ENCODE results near the gene COL9A2. TPM values are rescaled to one million over a fixed set of nuclear protein-coding genes. Genes with fewer than 3 reads are reported as not detected.
"Not testable (repeated sequence)": the region's sequence is repeated elsewhere in the genome, so short reads cannot be mapped to it uniquely, and the experiment has no call there.

COL9A2 gene
- total RNA-seq, 5 donors from 2014 or later (not counting 1 experiment from before 2014, with no cell fraction given), result 3.5 to 4.6 (median 3.8) TPM

DNA sequence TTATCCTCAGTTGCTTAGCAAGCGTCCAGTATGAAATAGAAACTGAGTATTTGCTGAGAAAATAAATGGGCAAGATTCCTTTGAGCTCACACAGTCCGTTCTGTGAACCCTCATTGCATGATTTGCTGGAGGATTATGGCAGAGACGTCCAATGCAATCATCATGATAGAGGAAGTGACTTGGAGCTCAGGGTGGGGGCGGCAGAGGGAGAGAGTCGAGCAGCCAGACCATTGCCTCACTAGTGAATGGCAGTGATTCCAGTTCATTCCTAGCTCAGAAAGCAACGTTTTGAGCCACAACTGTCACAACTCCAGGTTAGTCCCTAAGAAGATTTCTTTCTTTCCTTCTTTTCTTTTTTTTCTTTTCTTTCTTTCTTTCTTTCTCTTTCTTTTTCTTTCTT lies 27.5 kb upstream of the COL9A2 start:
- Mint-ChIP-seq H3K9me3 (no peaks in the 10 kb centered on the region), H3K27ac (peak overlapping the region; percentile 63 to 73), H3K4me1 (peaks cover 46 to 55% (median 50%) of the 10 kb centered on the region in 3 donors), H3K27me3 (no peaks in the 10 kb centered on the region), H3K36me3 (peaks cover 4% of the 10 kb centered on the region), H3K4me3 (peak overlapping the region; percentile 49 to 67 (median 53))
- Histone ChIP-seq H3K9me3 (no peaks in the 10 kb centered on the region), H3K4me1 (ENCODE audit: control insufficient read depth in 1 of 2, extremely low read depth in 1 of 2, insufficient read depth in 2 of 2, low read length in 2 of 2) (peaks cover 0 to 17% of the 10 kb centered on the region in 2 experiments), H3K27me3 (replicated peaks in 1 of 2; ENCODE audit: control insufficient read depth in 2 of 2, extremely low read depth in 1 of 2, insufficient read depth in 2 of 2, low read length in 1 of 2) (no peaks in the 10 kb centered on the region), H3K27ac (ENCODE audit: low read length) (no peak overlapping the region), H3K4me3 (ENCODE audit: control insufficient read depth in 1 of 2, extremely low read depth in 1 of 2, low read length in 1 of 2) (no peak overlapping the region), H3K36me3 (ENCODE audit: control insufficient read depth in 2 of 2, extremely low read depth in 1 of 2, insufficient read depth in 1 of 2, low read length in 1 of 2) (no peaks in the 10 kb centered on the region)
- ChIA-PET POLR2A (interaction anchor here (0.5 to 0.6 kb wide), 3 partner anchors 45 to 106 kb away, joined by 3 read pairs; partner anchors contain the start of gene ZFP69B (in 1 of the 2)), CTCF (interaction anchor here (0.6 to 1.3 kb wide), 5 partner anchors 19 to 251 kb away, joined by 3 to 12 read pairs (median 3); partner anchors contain the start of gene SMAP2 (in 1 of the 2))
- peak in 26 of 35 experiments; percentile 2 to 44 (median 23) for DNase-seq
- WGBS (ENCODE audit: insufficient coverage), result 50% methylated on average over 3 of the region's 6 CpGs
- peak; percentile 70 to 82 (median 76) for ATAC-seq (replicated peaks in 1 of 4)

DNA sequence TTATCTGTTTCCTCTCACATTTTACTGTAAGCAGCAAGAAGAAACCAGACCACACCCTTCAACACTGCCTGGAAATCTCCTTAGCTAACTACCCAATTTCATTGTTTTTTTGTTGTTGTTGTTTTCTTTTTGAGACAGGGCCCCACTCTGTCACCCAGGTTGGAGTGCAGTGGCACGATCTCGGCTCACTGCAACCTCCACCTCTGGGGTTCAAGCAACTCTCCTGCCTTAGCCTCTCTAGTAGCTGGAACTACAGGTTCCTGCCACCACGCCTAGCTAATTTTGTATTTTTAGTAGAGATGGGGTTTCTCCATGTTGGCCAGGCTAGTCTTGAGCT lies 25.3 kb upstream of the COL9A2 start:
- peaks cover 0 to 25% of the 10 kb centered on the region in 2 experiments for H3K4me1 ChIP-seq (ENCODE audit: control insufficient read depth in 1 of 2, extremely low read depth in 1 of 2, insufficient read depth in 2 of 2, low read length in 2 of 2)
- peak overlapping the region; percentile 62 for H3K27ac ChIP-seq (ENCODE audit: low read length)
- ATAC-seq (replicated peaks in 1 of 4); H3K27me3 Mint-ChIP-seq; H3K9me3 ChIP-seq; H3K36me3 Mint-ChIP-seq; DNase-seq; H3K27me3 ChIP-seq (replicated peaks in 1 of 2; ENCODE audit: control insufficient read depth in 2 of 2, extremely low read depth in 1 of 2, insufficient read depth in 2 of 2, low read length in 1 of 2); H3K9me3 Mint-ChIP-seq; H3K36me3 ChIP-seq (ENCODE audit: control insufficient read depth in 2 of 2, extremely low read depth in 1 of 2, insufficient read depth in 1 of 2, low read length in 1 of 2); H3K4me3 ChIP-seq (ENCODE audit: control insufficient read depth in 1 of 2, extremely low read depth in 1 of 2, low read length in 1 of 2): not testable (repeated sequence)
- POLR2A ChIA-PET, result interaction anchor here (0.5 to 0.9 kb wide), 4 partner anchors 19 to 255 kb away, joined by 3 to 6 read pairs (median 4); no protein-coding TSS in a partner anchor
- WGBS (ENCODE audit: insufficient coverage), result 70% methylated on average over 2 of the region's 3 CpGs
- CTCF ChIA-PET, result interaction anchor here in 1 of 2 donors (0.5 to 2.3 kb wide), 5 partner anchors 27 to 190 kb away, joined by 3 to 9 read pairs (median 4); no protein-coding TSS in a partner anchor
- Mint-ChIP-seq H3K27ac (peak overlapping the region; percentile 68 to 92), H3K4me1 (peaks cover 54 to 68% (median 55%) of the 10 kb centered on the region in 3 donors), H3K4me3 (peak overlapping the region in 2 of 3 donors; percentile 25 to 61)

DNA sequence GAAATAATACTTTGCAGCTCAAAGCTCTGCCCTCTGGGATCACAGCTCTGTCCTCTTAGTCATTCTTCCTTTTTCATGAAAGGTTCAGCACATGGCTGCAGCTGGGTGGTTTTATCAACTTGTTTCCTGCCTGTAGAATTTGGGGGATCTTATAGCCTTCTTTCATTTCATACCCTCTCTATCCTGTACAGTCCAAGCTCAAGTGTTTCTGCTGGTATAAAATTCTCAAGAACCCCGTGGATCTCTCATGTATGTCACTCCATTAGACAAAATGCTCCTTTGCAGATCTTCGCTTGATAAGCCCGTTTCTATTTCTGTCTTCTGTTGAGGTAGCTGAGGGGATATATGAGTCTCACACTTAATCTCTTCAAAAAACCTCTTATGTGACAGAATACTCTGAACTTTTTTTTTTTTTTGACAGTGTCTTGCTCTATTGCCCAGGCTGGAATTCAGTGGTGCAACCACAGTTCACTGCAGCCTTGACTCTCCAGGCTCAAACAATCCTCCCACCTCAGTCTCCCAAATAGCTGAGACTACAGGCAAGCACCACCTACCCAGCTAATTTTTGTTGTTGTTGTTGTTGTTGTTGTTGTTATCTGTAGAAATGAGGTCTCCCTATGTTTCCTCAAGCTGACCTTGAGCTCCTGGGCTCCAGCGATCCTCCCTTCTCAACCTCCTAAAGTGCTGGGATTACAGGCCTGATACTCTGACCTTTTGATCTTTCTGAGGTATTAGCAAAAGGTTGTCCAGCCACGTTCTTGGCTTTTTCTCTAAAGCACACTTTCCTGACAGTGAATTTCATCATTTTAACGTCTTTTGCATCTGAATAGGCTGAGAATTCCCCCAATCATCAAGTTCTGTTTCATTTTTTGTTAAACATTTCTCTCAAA lies 24.6 kb upstream of the COL9A2 start:
- DNase-seq (no peak), ATAC-seq (replicated peaks in 1 of 4) (peak; percentile 49 to 62 (median 56))
- ChIA-PET CTCF (interaction anchor here (0.6 to 2.3 kb wide), 14 partner anchors 22 to 291 kb away, joined by 3 to 9 read pairs (median 3); no protein-coding TSS in a partner anchor), POLR2A (interaction anchor here (0.6 to 1.0 kb wide), 6 partner anchors 19 to 545 kb away, joined by 3 to 5 read pairs (median 3); no protein-coding TSS in a partner anchor)
- no peaks in the 10 kb centered on the region for H3K27me3 Mint-ChIP-seq
- H3K4me3 Mint-ChIP-seq, result peak overlapping the region in 2 of 3 donors; percentile 25 to 61
- Histone ChIP-seq H3K27ac (ENCODE audit: low read length) (peak overlapping the region; percentile 62), H3K27me3 (replicated peaks in 1 of 2; ENCODE audit: control insufficient read depth in 2 of 2, extremely low read depth in 1 of 2, insufficient read depth in 2 of 2, low read length in 1 of 2) (no peaks in the 10 kb centered on the region), H3K9me3 (no peaks in the 10 kb centered on the region), H3K36me3 (ENCODE audit: control insufficient read depth in 2 of 2, extremely low read depth in 1 of 2, insufficient read depth in 1 of 2, low read length in 1 of 2) (no peaks in the 10 kb centered on the region), H3K4me1 (ENCODE audit: control insufficient read depth in 1 of 2, extremely low read depth in 1 of 2, insufficient read depth in 2 of 2, low read length in 2 of 2) (peaks cover 0 to 25% of the 10 kb centered on the region in 2 experiments), H3K4me3 (ENCODE audit: control insufficient read depth in 1 of 2, extremely low read depth in 1 of 2, low read length in 1 of 2) (no peak overlapping the region)
- WGBS (ENCODE audit: insufficient coverage), result 40% methylated on average over 3 of the region's 6 CpGs
- H3K27ac Mint-ChIP-seq, result peak overlapping the region; percentile 68 to 92
- H3K36me3 Mint-ChIP-seq, result peaks cover 4% of the 10 kb centered on the region
- H3K4me1 Mint-ChIP-seq, result peaks cover 54 to 68% (median 55%) of the 10 kb centered on the region in 3 donors
- H3K9me3 Mint-ChIP-seq, result no peaks in the 10 kb centered on the region

DNA sequence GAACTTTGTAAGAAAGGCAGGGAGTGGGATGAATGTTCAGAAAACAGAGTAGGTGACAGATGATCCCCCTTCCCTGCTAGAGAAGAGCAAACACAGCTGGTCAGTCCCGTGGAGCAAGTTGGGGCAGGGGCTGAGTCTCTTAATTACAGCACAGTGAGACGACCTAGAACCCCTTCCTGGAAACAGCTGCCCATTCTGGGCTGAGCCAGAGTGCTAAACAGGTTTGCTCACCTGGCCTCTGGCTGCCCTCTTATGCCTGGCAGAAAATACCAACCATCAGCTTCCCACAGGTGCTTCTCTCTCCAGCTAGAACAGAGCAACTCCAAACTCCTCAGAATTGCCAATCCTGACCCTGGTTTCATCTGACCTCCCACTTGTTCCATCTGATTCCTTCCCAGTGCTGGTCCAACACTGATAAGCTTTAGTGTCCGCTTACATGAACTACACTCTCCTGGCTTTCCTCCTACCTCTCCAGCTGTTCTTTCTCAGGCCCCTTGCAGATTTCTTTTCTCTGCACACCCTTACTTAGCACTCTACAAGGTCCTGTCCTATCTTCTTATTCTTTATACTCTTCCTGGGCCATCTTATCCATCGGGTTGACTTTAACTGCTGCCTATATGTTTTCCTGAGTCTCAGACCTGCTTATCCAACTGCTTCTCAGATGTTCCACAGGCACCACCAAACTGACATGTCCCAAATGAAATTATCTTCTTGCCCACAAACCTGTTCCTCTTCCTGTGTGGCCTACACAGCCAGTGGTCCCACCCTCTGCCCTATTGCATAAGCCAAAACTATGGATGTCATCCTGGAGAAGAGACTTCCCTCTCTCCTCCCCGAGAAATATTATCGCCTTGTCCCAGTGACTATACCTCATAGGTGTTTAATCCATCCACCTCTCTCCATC lies 22.6 kb upstream of the COL9A2 start:
- ATAC-seq (replicated peaks in 1 of 4) (no peak), DNase-seq (no peak)
- H3K27ac Mint-ChIP-seq, result peak overlapping the region in 1 of 2 donors; percentile 49
- H3K4me3 ChIP-seq (ENCODE audit: control insufficient read depth in 1 of 2, extremely low read depth in 1 of 2, low read length in 1 of 2), result no peak overlapping the region
- H3K27me3 ChIP-seq (replicated peaks in 1 of 2; ENCODE audit: control insufficient read depth in 2 of 2, extremely low read depth in 1 of 2, insufficient read depth in 2 of 2, low read length in 1 of 2), result no peaks in the 10 kb centered on the region
- H3K4me1 ChIP-seq (ENCODE audit: control insufficient read depth in 1 of 2, extremely low read depth in 1 of 2, insufficient read depth in 2 of 2, low read length in 2 of 2), result peaks cover 0 to 22% of the 10 kb centered on the region in 2 experiments
- no peaks in the 10 kb centered on the region for H3K36me3 ChIP-seq (ENCODE audit: control insufficient read depth in 2 of 2, extremely low read depth in 1 of 2, insufficient read depth in 1 of 2, low read length in 1 of 2)
- H3K9me3 Mint-ChIP-seq, result no peaks in the 10 kb centered on the region
- POLR2A ChIA-PET, result interaction anchor here in 1 of 2 donors (1.2 kb wide), 1 partner anchor 42 kb away, joined by 5 read pairs; no protein-coding TSS in a partner anchor
- H3K27ac ChIP-seq (ENCODE audit: low read length), result no peak overlapping the region
- no peaks in the 10 kb centered on the region for H3K27me3 Mint-ChIP-seq
- H3K4me3 Mint-ChIP-seq, result no peak overlapping the region
- H3K9me3 ChIP-seq, result no peaks in the 10 kb centered on the region
- CTCF ChIA-PET, result interaction anchor here (0.5 to 6.1 kb wide), 42 partner anchors 10 to 405 kb away, joined by 3 to 75 read pairs (median 5); partner anchors contain the start of gene SMAP2 (in 1 of the 2)
- peaks cover 4% of the 10 kb centered on the region for H3K36me3 Mint-ChIP-seq
- H3K4me1 Mint-ChIP-seq, result peaks cover 45 to 59% (median 47%) of the 10 kb centered on the region in 3 donors
- 74% methylated on average over 6 of the region's 6 CpGs for WGBS (ENCODE audit: insufficient coverage)

DNA sequence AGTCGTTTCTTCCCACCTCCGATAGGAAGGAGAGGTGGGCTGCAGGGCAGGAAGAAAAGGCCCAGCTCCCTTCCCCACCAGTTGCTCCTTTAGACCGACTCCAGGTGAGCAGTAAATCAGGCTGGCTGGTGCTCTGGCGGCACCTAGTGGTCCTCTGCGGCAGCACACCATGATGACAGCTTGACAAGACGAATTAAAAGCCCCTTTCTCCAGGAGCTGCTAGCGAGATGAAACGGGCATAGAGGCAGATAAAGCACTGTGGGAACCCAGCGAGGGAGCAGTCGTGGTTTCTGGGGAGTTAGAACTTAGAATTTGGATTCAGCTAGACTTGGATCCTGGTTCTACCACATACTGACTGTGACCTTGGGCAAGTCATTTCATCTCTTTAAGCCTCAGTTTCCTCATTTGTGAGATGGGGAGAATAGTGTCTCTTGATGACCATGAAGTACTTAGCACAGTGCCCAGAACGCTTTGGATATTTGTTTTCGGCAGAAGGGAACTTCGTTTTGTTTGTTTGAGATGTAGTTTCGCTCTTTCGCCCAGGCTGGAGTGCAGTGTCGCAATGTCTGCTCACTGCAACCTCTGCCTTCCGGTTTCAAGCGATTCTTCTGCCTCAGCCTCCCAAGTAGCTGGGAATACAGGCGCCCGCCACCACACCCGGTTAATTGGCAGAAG lies 21.8 kb upstream of the COL9A2 start:
- ATAC-seq (replicated peaks in 1 of 4), result peak; percentile 85 to 93 (median 91)
- Histone ChIP-seq H3K9me3 (no peaks in the 10 kb centered on the region), H3K27ac (ENCODE audit: low read length) (no peak overlapping the region), H3K4me3 (ENCODE audit: control insufficient read depth in 1 of 2, extremely low read depth in 1 of 2, low read length in 1 of 2) (no peak overlapping the region), H3K4me1 (ENCODE audit: control insufficient read depth in 1 of 2, extremely low read depth in 1 of 2, insufficient read depth in 2 of 2, low read length in 2 of 2) (peaks cover 0 to 22% of the 10 kb centered on the region in 2 experiments), H3K36me3 (ENCODE audit: control insufficient read depth in 2 of 2, extremely low read depth in 1 of 2, insufficient read depth in 1 of 2, low read length in 1 of 2) (no peaks in the 10 kb centered on the region), H3K27me3 (replicated peaks in 1 of 2; ENCODE audit: control insufficient read depth in 2 of 2, extremely low read depth in 1 of 2, insufficient read depth in 2 of 2, low read length in 1 of 2) (no peaks in the 10 kb centered on the region)
- peaks cover 4% of the 10 kb centered on the region for H3K36me3 Mint-ChIP-seq
- peak; percentile 78 to 95 (median 87) for DNase-seq
- H3K4me1 Mint-ChIP-seq, result peaks cover 39 to 51% (median 41%) of the 10 kb centered on the region in 3 donors
- ChIA-PET POLR2A (interaction anchor here in 1 of 2 donors (0.7 to 1.0 kb wide), 2 partner anchors 24 to 46 kb away, joined by 3 to 4 read pairs; no protein-coding TSS in a partner anchor), CTCF (interaction anchor here (0.6 to 6.1 kb wide), 52 partner anchors 11 to 406 kb away, joined by 3 to 75 read pairs (median 4); partner anchors contain the start of gene SMAP2 (in 1 of the 2))
- H3K27ac Mint-ChIP-seq, result peak overlapping the region in 1 of 2 donors; percentile 5
- WGBS (ENCODE audit: insufficient coverage), result 13% methylated on average over 10 of the region's 21 CpGs
- H3K27me3 Mint-ChIP-seq, result no peaks in the 10 kb centered on the region
- peak overlapping the region in 2 of 3 donors; percentile 4 to 25 for H3K4me3 Mint-ChIP-seq
- no peaks in the 10 kb centered on the region for H3K9me3 Mint-ChIP-seq
